ENCODE results near the gene BTBD10.
A peak's percentile ranks its signal among the peaks of the same experiment; 100 is the strongest.
"Not testable (repeated sequence)": the region's sequence is repeated elsewhere in the genome, so short reads cannot be mapped to it uniquely, and the experiment has no call there.

Gene BTBD10

DNA sequence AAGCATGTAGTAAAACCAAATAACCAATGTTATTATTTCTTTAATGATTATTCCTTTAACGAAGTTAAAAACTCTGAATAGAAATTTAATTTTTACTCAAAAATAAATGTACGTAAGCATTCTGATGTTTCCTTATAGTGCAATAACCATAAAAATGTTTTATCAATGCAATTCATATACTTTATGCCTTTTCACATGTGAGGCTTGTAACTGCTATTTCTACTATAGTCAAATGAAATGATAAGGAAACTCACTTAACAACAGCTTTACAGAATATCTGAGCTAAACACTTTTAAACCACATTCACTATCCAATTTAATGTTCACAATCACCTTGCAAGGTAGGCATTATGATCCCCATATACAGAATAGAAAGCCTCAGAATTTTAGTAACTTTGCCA lies 17.4 kb downstream of the BTBD10 start:
- H3K4me1 ChIP-seq (ENCODE audit: control insufficient read depth, insufficient read depth, low read length, unreplicated experiment), result peaks cover 40% of the 10 kb centered on the region

GRCh38 chr11:13440100-13440855 lies 22.7 kb downstream of the BTBD10 start:
- peak overlapping the region; percentile 16 for H2AFZ ChIP-seq (ENCODE audit: low read length, unreplicated experiment)
- no peaks in the 10 kb centered on the region for H3K36me3 ChIP-seq (ENCODE audit: insufficient read depth, low read length)
- H3K4me3 ChIP-seq (ENCODE audit: low read depth, low read length), result peak overlapping the region; percentile 75
- H3K27me3 ChIP-seq (ENCODE audit: insufficient read depth, low read length), result no peaks in the 10 kb centered on the region
- H3K27ac ChIP-seq (ENCODE audit: low read depth, low read length), result peak overlapping the region; percentile 90
- peaks cover 41% of the 10 kb centered on the region for H3K79me2 ChIP-seq (ENCODE audit: control insufficient read depth, insufficient read depth, low read length, unreplicated experiment)
- peaks cover 20% of the 10 kb centered on the region for H3K4me1 ChIP-seq (ENCODE audit: control insufficient read depth, insufficient read depth, low read length, unreplicated experiment)

More for the DNA sequence above, 17.4 kb downstream of the BTBD10 start:
- Histone ChIP-seq H3K36me3 (ENCODE audit: insufficient read depth, low read length) (no peaks in the 10 kb centered on the region), H3K4me3 (ENCODE audit: low read depth, low read length) (peak overlapping the region; percentile 36; the same call in 1 of the 2 replicates), H2AFZ (ENCODE audit: low read length, unreplicated experiment) (no peak overlapping the region), H3K79me2 (ENCODE audit: control insufficient read depth, insufficient read depth, low read length, unreplicated experiment) (peaks cover 74% of the 10 kb centered on the region), H3K27ac (ENCODE audit: low read depth, low read length) (no peak overlapping the region), H3K27me3 (ENCODE audit: insufficient read depth, low read length) (no peaks in the 10 kb centered on the region)

- H3K4me1 ChIP-seq (ENCODE audit: control insufficient read depth, insufficient read depth, low read length, unreplicated experiment), result peaks cover 26% of the 10 kb centered on the region
- no peaks in the 10 kb centered on the region for H3K36me3 ChIP-seq (ENCODE audit: insufficient read depth, low read length)
- H3K27ac ChIP-seq (ENCODE audit: low read depth, low read length), result no peak overlapping the region
- no peak overlapping the region for H3K4me3 ChIP-seq (ENCODE audit: low read depth, low read length)
- H3K27me3 ChIP-seq (ENCODE audit: insufficient read depth, low read length), result no peaks in the 10 kb centered on the region
- peaks cover 35% of the 10 kb centered on the region for H3K79me2 ChIP-seq (ENCODE audit: control insufficient read depth, insufficient read depth, low read length, unreplicated experiment)
- no peak overlapping the region for H2AFZ ChIP-seq (ENCODE audit: low read length, unreplicated experiment)
These were observed 24.7 kb downstream of the BTBD10 start for GRCh38 chr11:13438291-13438690.

DNA sequence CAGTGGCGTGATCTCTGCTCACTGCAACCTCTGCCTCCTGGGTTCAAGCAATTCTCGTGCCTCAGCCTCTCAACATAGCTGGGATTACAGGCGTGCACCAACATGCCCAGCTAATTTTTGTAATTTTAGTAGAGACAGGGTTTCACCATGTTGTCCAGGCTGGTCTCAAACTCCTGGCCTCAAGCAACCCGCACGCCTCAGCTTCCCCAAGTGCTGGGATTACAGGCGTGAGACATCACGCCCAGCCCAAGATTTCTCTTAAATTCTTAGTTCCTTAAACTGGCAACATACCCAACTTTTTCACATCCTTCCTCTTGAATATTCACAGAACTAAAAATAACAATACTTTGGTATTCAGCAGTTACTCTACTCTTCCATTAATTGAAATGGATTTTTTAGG lies 26.2 kb downstream of the BTBD10 start:
- H3K27me3 ChIP-seq (ENCODE audit: insufficient read depth, low read length); H3K36me3 ChIP-seq (ENCODE audit: insufficient read depth, low read length); H3K4me3 ChIP-seq (ENCODE audit: low read depth, low read length); H2AFZ ChIP-seq (ENCODE audit: low read length, unreplicated experiment); H3K27ac ChIP-seq (ENCODE audit: low read depth, low read length): not testable (repeated sequence)
- H3K79me2 ChIP-seq (ENCODE audit: control insufficient read depth, insufficient read depth, low read length, unreplicated experiment), result peaks cover 26% of the 10 kb centered on the region
- peaks cover 26% of the 10 kb centered on the region for H3K4me1 ChIP-seq (ENCODE audit: control insufficient read depth, insufficient read depth, low read length, unreplicated experiment)

DNA sequence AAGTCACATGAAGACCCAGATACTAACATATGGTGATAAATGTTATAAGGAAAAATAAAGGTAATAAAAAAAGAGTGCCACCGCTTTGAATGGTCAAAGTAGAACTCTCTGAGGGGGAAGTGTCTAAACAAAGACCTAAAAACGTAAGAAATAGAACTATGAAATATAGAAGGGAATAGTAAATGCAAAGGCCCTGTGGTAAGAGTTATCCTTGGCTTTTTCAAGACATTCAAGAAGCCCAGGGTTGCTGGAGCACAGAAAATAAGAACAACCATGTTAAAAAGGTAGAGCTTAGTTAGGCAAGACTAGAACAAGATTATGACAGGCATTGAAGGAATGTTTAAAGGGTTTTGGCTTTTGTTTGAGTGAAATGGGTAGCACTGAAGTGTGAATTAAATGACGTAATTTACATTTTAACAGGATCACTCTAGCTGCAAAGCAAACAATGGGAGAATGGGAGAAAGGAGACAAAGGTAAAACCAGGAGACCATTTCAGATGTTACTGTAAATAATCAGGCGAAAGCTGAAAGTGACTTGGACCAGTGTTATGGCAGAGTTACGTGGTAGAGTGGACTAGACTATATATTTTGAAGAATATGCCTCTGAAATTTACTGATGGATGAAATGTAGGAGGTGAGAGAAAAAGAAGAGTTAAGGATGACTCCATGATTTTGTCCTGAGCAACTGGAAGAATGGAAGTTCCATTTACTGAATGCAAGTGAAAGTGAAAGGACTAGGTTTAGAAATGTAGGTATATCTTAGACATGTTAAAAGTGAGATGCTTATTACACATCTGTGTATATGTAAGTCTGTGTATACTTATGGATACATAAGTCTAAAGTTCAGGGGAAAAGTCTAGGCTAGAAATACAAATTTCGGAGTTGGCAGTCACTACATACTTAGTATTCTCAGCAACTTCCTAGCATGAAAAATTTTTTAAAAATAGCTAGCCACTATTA lies 28.5 kb downstream of the BTBD10 start:
- H3K4me1 ChIP-seq (ENCODE audit: control insufficient read depth, insufficient read depth, low read length, unreplicated experiment), result peaks cover 10% of the 10 kb centered on the region
- no peak overlapping the region for H3K27ac ChIP-seq (ENCODE audit: low read depth, low read length)
- H3K79me2 ChIP-seq (ENCODE audit: control insufficient read depth, insufficient read depth, low read length, unreplicated experiment), result peaks cover 30% of the 10 kb centered on the region
- H3K36me3 ChIP-seq (ENCODE audit: insufficient read depth, low read length), result no peaks in the 10 kb centered on the region; the same call in 1 of the 2 replicates
- no peaks in the 10 kb centered on the region for H3K27me3 ChIP-seq (ENCODE audit: insufficient read depth, low read length)
- peak overlapping the region; percentile 29; the same call in 1 of the 2 replicates for H3K4me3 ChIP-seq (ENCODE audit: low read depth, low read length)
- no peak overlapping the region for H2AFZ ChIP-seq (ENCODE audit: low read length, unreplicated experiment)

DNA sequence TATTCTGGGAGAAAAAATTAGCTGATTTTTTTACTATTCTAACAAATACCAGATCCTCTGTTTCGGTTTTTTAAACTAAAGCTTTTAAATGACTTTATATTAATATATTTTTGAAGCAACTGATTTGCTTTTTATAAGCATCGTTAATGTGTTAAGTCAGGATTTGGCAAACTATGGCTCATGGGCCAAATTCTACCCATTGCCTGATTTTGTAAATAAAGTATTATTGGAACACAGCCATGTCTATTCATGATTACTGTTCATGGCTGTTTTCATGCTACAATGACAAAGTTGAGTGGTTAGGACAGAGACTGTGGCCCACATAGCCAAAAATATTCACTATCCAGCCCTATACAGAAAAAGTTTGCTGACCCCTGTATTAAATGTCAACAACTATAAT lies 29.6 kb downstream of the BTBD10 start:
- Histone ChIP-seq H3K36me3 (ENCODE audit: insufficient read depth, low read length) (peaks cover 3% of the 10 kb centered on the region; the same call in 1 of the 2 replicates), H3K4me1 (ENCODE audit: control insufficient read depth, insufficient read depth, low read length, unreplicated experiment) (peaks cover 10% of the 10 kb centered on the region), H3K4me3 (ENCODE audit: low read depth, low read length) (no peak overlapping the region), H3K27me3 (ENCODE audit: insufficient read depth, low read length) (no peaks in the 10 kb centered on the region), H2AFZ (ENCODE audit: low read length, unreplicated experiment) (no peak overlapping the region), H3K79me2 (ENCODE audit: control insufficient read depth, insufficient read depth, low read length, unreplicated experiment) (peaks cover 29% of the 10 kb centered on the region), H3K27ac (ENCODE audit: low read depth, low read length) (no peak overlapping the region)

DNA sequence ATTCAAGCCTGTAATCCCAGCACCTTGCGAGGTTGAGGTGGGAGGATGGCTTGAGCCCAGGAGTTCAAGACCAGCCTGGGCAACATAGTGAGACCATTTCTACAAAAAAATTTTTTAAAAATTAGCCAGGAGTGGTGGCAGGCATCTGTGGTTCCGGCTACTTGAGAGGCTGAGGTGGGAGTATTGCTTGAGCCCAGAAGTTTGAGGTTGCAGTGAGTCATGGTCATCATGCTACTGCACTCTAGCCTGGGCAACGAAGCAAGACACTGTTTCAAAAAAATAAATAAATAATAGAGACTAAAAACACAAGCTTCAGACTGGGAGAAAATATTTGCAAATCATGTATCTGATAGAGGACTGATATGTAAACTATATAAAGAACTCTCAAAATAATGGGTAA lies 33.2 kb downstream of the BTBD10 start:
- Histone ChIP-seq H3K4me1 (ENCODE audit: control insufficient read depth, insufficient read depth, low read length, unreplicated experiment) (peaks cover 4% of the 10 kb centered on the region), H3K27ac (ENCODE audit: low read depth, low read length) (no peak overlapping the region), H2AFZ (ENCODE audit: low read length, unreplicated experiment) (no peak overlapping the region), H3K36me3 (ENCODE audit: insufficient read depth, low read length) (peaks cover 6% of the 10 kb centered on the region; the same call in 1 of the 2 replicates), H3K4me3 (ENCODE audit: low read depth, low read length) (no peak overlapping the region), H3K27me3 (ENCODE audit: insufficient read depth, low read length) (no peaks in the 10 kb centered on the region), H3K79me2 (ENCODE audit: control insufficient read depth, insufficient read depth, low read length, unreplicated experiment) (peaks cover 29% of the 10 kb centered on the region)

- Histone ChIP-seq H3K4me1 (ENCODE audit: control insufficient read depth, insufficient read depth, low read length, unreplicated experiment) (no peaks in the 10 kb centered on the region), H3K27me3 (ENCODE audit: insufficient read depth, low read length) (no peaks in the 10 kb centered on the region), H3K4me3 (ENCODE audit: low read depth, low read length) (no peak overlapping the region), H3K79me2 (ENCODE audit: control insufficient read depth, insufficient read depth, low read length, unreplicated experiment) (peaks cover 29% of the 10 kb centered on the region), H2AFZ (ENCODE audit: low read length, unreplicated experiment) (no peak overlapping the region), H3K27ac (ENCODE audit: low read depth, low read length) (no peak overlapping the region), H3K36me3 (ENCODE audit: insufficient read depth, low read length) (peaks cover 6% of the 10 kb centered on the region; the same call in 1 of the 2 replicates)
These were observed 33.7 kb downstream of the BTBD10 start for GRCh38 chr11:13429288-13429687.

DNA sequence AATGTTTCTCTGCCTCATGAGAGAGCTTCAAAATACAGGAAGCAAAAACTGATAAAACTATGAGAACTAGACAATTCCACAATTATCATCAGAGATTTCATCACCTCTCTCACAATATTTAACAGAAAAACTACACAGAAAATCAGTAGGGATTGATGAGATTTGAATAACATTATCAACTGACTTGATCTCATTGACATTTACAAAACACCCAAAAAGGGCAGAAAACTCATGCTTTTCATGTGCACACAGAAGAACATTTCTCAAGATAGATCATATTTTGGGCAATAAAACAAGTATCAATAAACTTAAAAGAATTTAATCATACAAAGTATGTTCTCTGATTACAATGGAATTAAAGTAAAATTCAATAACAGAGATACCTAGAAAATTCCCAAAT lies 35.6 kb downstream of the BTBD10 start:
- H3K79me2 ChIP-seq (ENCODE audit: control insufficient read depth, insufficient read depth, low read length, unreplicated experiment), result peaks cover 41% of the 10 kb centered on the region
- H3K4me1 ChIP-seq (ENCODE audit: control insufficient read depth, insufficient read depth, low read length, unreplicated experiment), result no peaks in the 10 kb centered on the region
- no peaks in the 10 kb centered on the region for H3K27me3 ChIP-seq (ENCODE audit: insufficient read depth, low read length)
- H3K27ac ChIP-seq (ENCODE audit: low read depth, low read length), result no peak overlapping the region
- H2AFZ ChIP-seq (ENCODE audit: low read length, unreplicated experiment), result no peak overlapping the region
- peaks cover 6% of the 10 kb centered on the region; the same call in 1 of the 2 replicates for H3K36me3 ChIP-seq (ENCODE audit: insufficient read depth, low read length)
- no peak overlapping the region for H3K4me3 ChIP-seq (ENCODE audit: low read depth, low read length)

DNA sequence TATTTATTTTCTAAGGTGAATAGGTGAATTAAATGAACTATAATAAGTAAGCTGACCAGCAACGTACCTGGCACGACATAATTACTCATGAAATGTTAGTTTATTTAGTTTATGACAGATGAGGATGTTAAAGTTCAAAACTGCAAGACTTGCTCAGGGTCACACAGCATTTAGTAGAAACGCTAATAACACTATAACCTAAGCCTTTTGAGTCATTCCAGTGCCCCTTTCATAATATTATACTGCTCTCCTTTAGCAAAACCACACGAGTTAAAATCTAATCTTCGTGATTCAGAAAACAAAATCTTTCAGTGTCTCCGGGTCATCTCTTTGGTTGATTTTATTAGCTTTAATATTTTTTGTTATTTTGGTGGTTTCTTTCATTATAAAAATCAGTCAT lies 39.6 kb downstream of the BTBD10 start:
- Histone ChIP-seq H3K79me2 (ENCODE audit: control insufficient read depth, insufficient read depth, low read length, unreplicated experiment) (peaks cover 26% of the 10 kb centered on the region), H3K27ac (ENCODE audit: low read depth, low read length) (no peak overlapping the region), H3K4me3 (ENCODE audit: low read depth, low read length) (no peak overlapping the region), H3K27me3 (ENCODE audit: insufficient read depth, low read length) (no peaks in the 10 kb centered on the region), H3K36me3 (ENCODE audit: insufficient read depth, low read length) (peaks cover 7% of the 10 kb centered on the region; the same call in 1 of the 2 replicates), H2AFZ (ENCODE audit: low read length, unreplicated experiment) (no peak overlapping the region), H3K4me1 (ENCODE audit: control insufficient read depth, insufficient read depth, low read length, unreplicated experiment) (no peaks in the 10 kb centered on the region)
